Mucosa of gallbladder (tissue), 1 donor: ENCODE data around the gene SAP30L. TPM values are rescaled to one million over a fixed set of nuclear protein-coding genes. Genes with fewer than 3 reads are reported as not detected.

Source experiments
- DNase-seq: peaks from one replicate; pipeline ENCODE4 v3.0.0-alpha.2; 2020; ENCODE audit warnings: low spot score
- total RNA-seq: library from RNA; stranded (reverse); gene quantifications from one replicate; pipeline ENCODE4 v1.2.1, GENCODE V29; 2021
- donor health status: DM: no; HTN: no; CAD: no.

The SAP30L gene
- total RNA-seq, 1 donor from 2014 or later = 54.7 TPM

GRCh38 chr5:154479944-154480750 is 34.4 kb downstream of the SAP30L start:
- no peak for DNase-seq

DNA sequence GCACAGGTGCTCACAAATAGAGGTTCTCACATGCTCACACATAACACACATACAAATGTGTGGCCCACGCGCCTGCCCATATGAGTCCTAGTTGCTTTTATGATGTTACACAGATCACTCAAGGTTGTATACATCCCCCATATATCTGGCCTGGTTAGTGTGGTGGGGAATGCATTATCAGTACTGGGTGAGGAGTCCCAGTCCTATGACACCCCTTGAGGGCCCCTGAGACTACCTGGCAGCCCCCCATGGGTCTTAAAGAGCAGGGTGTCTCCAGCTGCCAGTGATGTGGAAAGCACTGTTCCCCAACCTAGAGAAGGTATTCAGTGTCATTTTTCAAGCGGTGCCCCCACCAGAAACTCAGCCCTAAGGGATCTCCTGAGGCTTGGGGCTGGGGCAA is 35.0 kb downstream of the SAP30L start:
- DNase-seq = no peak

DNA sequence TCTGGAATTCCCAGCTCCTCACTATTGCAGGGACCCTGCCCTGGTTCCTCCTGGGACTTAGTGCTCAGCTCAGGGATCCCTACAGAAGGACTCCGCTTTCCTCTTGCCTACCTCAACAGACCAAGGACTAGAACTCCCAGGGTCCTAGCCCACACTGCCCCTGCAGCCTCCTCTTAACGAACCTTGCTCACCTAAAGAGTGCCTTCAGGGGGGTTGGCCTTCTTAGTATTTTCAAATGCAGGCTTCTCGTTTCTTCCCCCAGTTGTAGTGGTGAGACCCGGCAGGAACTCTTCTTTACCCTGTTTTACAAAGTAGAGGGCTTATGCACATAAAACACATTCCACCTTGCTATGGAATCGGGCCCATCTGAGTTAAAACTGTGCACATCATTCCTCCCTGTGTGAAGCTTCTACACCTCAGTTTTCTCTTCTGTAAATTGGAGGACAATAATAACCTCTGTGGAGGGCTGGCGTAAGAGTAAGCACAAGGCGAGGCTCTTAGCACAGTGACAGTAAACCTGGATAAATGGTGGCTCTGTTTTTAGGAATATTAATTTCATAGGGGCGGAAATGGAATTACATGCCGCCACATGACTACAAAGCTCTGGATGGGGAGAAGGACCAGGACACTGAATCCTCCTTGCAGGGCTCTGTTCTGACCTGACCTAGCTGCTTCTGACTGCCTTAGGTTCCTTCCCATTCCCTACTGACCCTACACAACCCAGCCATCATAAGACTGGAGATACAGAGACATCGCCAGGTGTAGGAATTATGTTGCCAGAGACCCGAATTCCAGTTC is 36.0 kb downstream of the SAP30L start:
- DNase-seq = no peak

DNA sequence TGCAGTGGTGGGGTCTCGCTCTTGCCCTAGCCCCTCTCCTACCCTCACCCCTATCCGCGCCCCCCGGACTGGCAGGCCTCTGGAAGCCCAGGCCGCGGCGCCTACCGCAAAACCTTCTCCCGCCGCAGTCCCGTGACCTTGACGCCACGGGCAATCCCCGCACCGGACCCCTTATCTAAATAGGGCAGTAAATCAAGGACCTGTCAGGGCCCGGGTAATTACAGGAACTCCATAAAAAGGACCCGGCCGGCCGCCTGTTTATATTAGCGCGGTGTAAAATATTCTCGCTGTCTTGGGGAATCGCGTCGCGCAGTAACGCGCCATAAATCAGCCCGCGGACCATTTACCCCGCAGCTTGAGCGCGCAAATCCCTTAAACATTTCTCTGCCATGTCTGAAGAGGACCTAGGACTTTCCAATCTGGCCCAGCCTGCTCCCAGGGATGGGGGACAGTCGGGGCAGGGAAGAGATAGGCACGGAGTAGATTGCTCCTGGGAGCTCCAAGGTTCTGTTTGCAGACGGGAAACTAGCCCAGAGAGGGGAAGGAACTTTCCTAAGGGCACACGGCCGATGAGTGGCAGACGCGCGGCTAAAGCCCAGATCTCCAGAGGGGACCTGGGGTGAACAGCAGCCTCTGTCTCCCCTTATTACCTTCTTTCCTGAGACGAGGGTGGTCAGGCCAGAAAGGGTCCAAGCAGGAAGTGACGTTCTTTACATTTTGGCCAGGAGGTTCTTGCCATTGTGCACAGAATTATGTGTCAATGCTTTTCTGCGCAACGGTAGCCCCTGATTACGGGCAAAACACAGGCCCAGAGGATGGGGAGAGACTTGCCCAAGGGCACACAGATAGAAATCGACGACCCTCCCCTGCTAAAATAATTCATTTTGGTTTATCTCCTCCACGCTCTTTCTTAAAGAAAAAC is 37.0 kb downstream of the SAP30L start:
- no peak for DNase-seq

GRCh38 chr5:154483654-154484392 is 38.0 kb downstream of the SAP30L start:
- no peak for DNase-seq

- no peak for DNase-seq
These were observed 38.7 kb downstream of the SAP30L start for GRCh38 chr5:154484393-154485095.

DNA sequence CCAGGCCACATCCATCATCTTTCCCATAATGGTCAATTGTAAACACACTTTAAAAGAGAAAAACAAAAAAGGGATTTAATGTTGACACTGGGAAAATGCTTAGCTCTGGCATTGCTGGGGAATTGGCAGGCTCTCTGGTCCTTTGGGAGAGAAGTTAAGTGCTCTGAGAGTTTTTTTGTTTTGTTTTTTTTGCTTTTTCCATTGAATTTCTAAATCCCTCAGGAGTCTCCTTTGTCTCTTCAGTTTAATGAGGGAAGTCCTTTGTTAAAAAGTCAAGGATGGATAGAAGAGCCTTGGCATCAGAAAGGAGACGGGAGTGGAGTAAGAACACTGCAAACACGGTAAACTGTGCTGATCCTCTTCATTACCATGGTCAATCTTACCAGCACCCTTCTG is 39.3 kb downstream of the SAP30L start:
- no peak for DNase-seq

- DNase-seq = no peak
These were observed 40.1 kb downstream of the SAP30L start for GRCh38 chr5:154485850-154486426.

GRCh38 chr5:154486427-154486866 is 40.6 kb downstream of the SAP30L start:
- DNase-seq = no peak

GRCh38 chr5:154487541-154487940 is 41.7 kb downstream of the SAP30L start:
- DNase-seq = no peak

DNA sequence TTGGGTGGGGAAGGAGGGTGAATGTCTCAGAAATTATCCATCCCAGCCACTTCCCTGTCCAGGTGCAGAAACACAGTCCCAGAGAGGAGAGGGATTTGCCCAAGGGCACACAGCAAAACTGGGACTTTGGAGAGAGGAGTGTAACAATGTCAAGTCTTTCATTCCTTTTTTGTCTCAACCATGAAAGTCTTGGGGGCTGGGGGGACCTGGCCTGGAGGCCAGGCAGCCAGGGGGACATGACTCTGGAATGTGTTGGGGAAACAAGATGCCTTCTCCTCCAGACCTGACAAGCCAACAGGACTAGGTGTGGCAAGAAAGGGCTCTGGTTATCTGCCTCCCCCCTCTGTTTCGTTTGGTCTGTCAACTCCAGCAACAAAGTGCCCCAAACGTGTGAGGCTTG is 46.1 kb downstream of the SAP30L start:
- DNase-seq = no peak

GRCh38 chr5:154493274-154493673 is 47.5 kb downstream of the SAP30L start:
- no peak for DNase-seq

DNA sequence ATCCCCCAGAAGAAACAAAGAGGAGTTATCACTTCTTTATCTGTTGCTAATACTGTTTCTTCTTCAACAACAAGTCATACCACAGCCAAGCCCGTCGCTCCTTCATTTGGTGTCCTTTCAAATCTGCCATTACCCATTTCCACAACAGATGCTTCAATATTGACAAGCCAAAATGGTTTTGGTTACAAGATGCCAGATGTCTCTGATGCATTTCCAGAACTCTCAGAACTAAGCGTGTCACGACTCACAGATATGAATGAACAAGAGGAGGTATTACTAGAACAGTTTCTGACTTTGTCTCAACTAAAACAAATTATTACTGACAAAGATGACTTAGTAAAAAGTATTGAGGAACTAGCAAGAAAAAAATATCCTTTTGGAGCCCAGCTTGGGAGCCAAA is 48.2 kb downstream of the SAP30L start:
- no peak for DNase-seq

- no peak for DNase-seq
These were observed 52.8 kb downstream of the SAP30L start for GRCh38 chr5:154498591-154498990.

GRCh38 chr5:154498994-154499393 is 53.2 kb downstream of the SAP30L start:
- no peak for DNase-seq

DNA sequence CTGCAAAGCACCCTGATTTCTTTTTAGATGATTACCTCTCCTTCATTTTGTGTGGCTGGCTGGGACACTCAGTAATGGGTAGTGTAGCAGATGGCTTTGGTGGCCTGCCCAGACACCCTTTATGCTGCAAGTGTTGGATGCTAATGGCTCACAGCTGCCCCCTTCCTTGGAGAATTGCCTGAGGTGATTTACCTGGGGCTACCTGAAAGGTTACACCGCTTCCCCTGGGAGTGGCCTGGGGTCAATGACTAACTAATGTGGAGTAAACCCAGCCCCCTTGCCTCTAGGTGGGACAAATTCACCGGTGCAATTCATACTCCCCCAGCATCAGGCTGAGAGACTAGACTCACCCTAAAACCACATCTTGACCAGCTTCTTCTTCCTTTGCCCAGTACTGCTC is 55.8 kb downstream of the SAP30L start:
- DNase-seq = no peak

DNA sequence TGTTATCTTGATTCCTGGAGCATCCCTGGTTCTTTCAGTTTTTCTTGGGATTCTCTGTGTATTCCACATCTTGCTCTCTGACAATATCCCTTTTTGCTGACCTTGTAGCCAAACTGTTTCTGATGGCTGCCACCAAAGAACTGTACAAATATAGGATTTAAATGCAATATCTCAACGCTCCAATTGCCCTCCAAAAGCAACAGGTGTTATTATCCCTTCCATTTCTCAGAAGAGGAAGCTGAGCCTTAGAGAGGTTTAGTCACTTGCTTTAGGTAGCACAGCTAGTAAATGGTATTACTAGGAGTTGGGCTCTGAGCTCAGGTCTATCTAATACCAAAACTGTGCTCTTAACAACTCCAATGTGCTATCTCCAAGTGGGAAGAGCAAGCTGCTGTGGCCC is 56.4 kb downstream of the SAP30L start:
- no peak for DNase-seq

DNA sequence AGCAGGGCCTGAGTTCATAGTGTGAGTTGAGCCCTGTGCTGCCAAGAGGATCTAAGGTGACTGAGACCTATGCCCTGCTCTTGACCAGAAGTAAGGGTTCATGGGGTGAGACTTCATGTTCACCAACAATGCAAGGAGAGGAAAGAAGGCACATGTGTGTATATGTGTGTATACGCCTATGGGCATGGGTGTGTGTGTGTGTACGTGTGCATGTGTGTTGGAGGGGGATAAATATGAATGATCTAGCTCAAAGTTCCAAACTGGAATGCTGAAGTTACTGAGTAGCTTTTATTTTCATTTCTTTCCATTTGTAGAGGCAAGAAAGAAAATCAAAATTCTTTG is 57.9 kb downstream of the SAP30L start:
- no peak for DNase-seq

DNA sequence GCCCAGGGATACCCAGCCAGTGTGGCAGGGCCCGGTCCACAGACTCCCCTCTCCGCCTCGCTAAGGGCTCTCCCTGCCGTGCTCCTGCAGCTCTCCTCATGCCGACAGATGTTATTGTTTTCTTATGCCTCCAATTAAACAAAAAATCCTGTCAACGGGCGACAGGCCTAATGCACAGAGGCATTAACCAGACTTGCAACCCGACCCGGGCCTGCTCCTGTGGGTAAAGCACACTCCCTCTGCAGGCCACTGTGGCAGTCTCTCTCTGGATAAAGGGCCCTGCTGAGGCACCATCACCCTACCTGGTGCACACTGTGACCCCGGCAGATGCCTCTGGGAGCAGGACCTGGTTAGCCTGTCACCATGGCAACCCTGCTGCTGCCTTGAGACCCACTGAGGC is 59.8 kb downstream of the SAP30L start:
- DNase-seq = no peak

- DNase-seq = no peak
These were observed 60.4 kb downstream of the SAP30L start for GRCh38 chr5:154506049-154506715.
